ENCODE measurements around the gene SRSF11. TPM values are rescaled to one million over a fixed set of nuclear protein-coding genes. Genes with fewer than 3 reads are reported as not detected.

The SRSF11 gene
- total and polyA plus RNA-seq, 12 donors = 41.8 to 174 (median 52.8) TPM

GRCh38 chr1:70228670-70229069 is 7.5 kb downstream of the SRSF11 start:
- H3K27me3 ChIP-seq = no peaks in the 10 kb centered on the region
- no peak overlapping the region for H3K27ac ChIP-seq
- 87 to 92% methylated on average over 2 of the region's 2 CpGs for WGBS, 2 donors
- no peaks in the 10 kb centered on the region for H3K9me3 ChIP-seq
- DNase-seq (no peak), ATAC-seq (no peak)
- H3K4me3 ChIP-seq = no peak overlapping the region
- H3K4me1 ChIP-seq = peaks cover 0 to 48% (median 40%) of the 10 kb centered on the region in 9 donors
- intact Hi-C loops (cut with DNase I) = loop anchor here in 4 of 10 donors (10.0 kb wide), 2 partner anchors 126 to 836 kb away; partner anchors contain the start of gene ANKRD13C (in 3 of the 4)
- no peak for TF ChIP-seq CTCF (IDR thresholded peaks at IDR 0.05)
- H3K36me3 ChIP-seq = peaks cover 0 to 99% (median 42%) of the 10 kb centered on the region in 9 donors

DNA sequence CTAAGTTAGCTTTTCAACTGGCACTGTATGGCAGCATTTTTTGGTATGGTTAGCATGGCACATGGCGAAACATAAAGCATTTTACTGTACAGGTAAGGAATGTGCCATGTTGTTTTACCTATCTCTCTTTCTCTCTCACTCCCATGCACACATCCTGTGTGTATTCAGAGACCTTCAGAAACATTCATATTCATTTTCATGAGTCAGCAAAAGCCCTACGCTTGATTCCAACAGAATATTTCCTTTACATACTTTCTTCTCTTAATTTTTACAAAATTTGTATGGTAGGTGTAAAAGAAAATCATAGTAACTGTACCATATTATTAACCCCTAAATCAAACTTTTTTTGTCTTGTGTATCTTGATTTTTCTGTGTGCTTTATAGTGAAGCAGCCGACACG is 10.3 kb downstream of the SRSF11 start:
- intact Hi-C loops (cut with DNase I) = no loop called here
- no peaks in the 10 kb centered on the region for H3K9me3 ChIP-seq
- peaks cover 0 to 100% (median 67%) of the 10 kb centered on the region in 9 donors for H3K36me3 ChIP-seq
- DNase-seq = no peak
- WGBS, 2 donors = 96 to 99% methylated on average over 4 of the region's 4 CpGs
- no peak overlapping the region for H3K4me3 ChIP-seq
- H3K4me1 ChIP-seq = peaks cover 0 to 26% (median 17%) of the 10 kb centered on the region in 9 donors
- no peaks in the 10 kb centered on the region for H3K27me3 ChIP-seq
- ATAC-seq = no peak
- H3K27ac ChIP-seq = no peak overlapping the region
- no peak for TF ChIP-seq CTCF (IDR thresholded peaks at IDR 0.05)

DNA sequence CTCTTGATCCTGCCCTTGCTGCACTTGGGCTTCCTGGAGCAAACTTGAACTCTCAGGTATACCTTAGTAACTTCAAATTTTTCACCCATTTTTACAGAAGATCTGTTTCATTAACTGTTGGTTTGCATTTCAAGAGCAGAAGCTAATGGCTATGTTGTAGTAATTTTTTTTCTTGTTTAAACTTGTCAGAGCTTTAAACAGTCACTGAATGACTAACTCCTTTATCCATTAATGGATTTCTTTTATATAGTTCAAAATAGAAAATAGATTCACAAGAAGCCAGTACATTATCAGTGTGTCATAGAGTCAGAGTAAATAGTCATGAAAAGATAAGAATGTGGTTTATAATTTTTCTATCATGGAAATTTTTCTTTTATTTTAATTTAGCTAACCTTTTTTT is 13.6 kb downstream of the SRSF11 start:
- H3K36me3 ChIP-seq = peaks cover 0 to 100% (median 80%) of the 10 kb centered on the region in 9 donors
- intact Hi-C loops (cut with DNase I) = no loop called here
- H3K4me3 ChIP-seq = no peak overlapping the region

DNA sequence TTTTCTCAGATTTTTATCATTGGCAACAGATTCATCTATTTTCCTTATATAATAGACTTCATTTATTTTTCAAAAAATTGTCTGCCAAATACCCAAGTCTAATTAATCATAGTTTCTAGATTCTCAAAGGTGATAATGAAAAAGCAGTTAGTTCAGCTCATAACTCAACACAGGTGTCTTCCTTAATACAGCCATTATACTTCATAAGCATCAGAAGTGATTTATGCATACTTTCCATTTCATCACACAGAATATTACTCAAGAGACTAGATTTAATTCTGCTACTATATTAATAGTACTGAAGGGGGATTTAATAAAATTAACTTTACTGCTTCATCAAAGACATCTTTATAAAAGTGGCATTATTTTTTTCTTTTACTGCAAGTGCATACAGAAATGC is 18.8 kb downstream of the SRSF11 start:
- no peak for DNase-seq
- TF ChIP-seq CTCF (IDR thresholded peaks at IDR 0.05) = no peak
- H3K27ac ChIP-seq = no peak overlapping the region
- H3K4me3 ChIP-seq = no peak overlapping the region
- intact Hi-C loops (cut with DNase I) = loop anchor here in 2 of 10 donors (5.0 to 10.0 kb wide), 2 partner anchors 825 to 827 kb away; no protein-coding TSS in a partner anchor
- no peaks in the 10 kb centered on the region for H3K9me3 ChIP-seq
- no peaks in the 10 kb centered on the region for H3K4me1 ChIP-seq
- no peak for ATAC-seq
- H3K36me3 ChIP-seq = peaks cover 0 to 100% (median 89%) of the 10 kb centered on the region in 9 donors
- no peaks in the 10 kb centered on the region for H3K27me3 ChIP-seq

More for the DNA sequence above, 13.6 kb downstream of the SRSF11 start:
- DNase-seq (no peak), ATAC-seq (no peak)
- Histone ChIP-seq H3K9me3 (no peaks in the 10 kb centered on the region), H3K27ac (no peak overlapping the region), H3K4me1 (peaks cover 0 to 6% (median 0%) of the 10 kb centered on the region in 9 donors), H3K27me3 (no peaks in the 10 kb centered on the region)
- TF ChIP-seq CTCF (IDR thresholded peaks at IDR 0.05) = no peak

Measured in heart right ventricle (tissue), 16 donors.